BJ (cell line): ENCODE data around the gene TTC36. TPM values are rescaled to one million over a fixed set of nuclear protein-coding genes. Genes with fewer than 3 reads are reported as not detected.
A peak's percentile ranks its signal among the peaks of the same experiment; 100 is the strongest.
"Not testable (repeated sequence)": the region's sequence is repeated elsewhere in the genome, so short reads cannot be mapped to it uniquely, and the experiment has no call there.

Source experiments
- CTCF ChIA-PET: fragments of 350-600 bp; formaldehyde crosslinking; extraction: SDS; loops from one replicate; lab custom pipeline; 2021; ENCODE audit warnings: antibody characterized with exemption, inconsistent platforms; lab: Yijun Ruan, JAX
- POLR2A ChIA-PET: fragments of 300-600 bp; sonication (Branson Sonifier 250); formaldehyde crosslinking; extraction: SDS; loops from one replicate; lab custom pipeline; 2021; ENCODE audit warnings: antibody characterized with exemption; lab: Charles Lee
- DNase-seq: peaks from one replicate; pipeline ENCODE4 v3.0.0-alpha.2; 2011; ENCODE audit warnings: low read depth
- H3K27me3 ChIP-seq: 2 replicates; pipeline ENCODE4 v1.6.0; 2011; ENCODE audit warnings: low read length; ENCODE audit not compliant: control insufficient read depth, insufficient read depth
- H3K36me3 ChIP-seq: 2 replicates; pipeline ENCODE4 v1.5.1; 2011; ENCODE audit warnings: low read length; ENCODE audit not compliant: control insufficient read depth, insufficient read depth
- H3K4me3 ChIP-seq: 2 replicates; pipeline ENCODE4 v1.5.1; 2011; ENCODE audit warnings: low read depth, mild to moderate bottlenecking, control low read depth, low read length
- polyA plus RNA-seq: library from polyadenylated mRNA; depleted of rRNA; stranded (reverse); fragments of >200 nt; gene quantifications from 2 replicates; pipeline ENCODE4 v1.2.3, GENCODE V29; 2011; rRNA removed
- TF ChIP-seq, protein P1 (sequence below): IDR thresholded peaks from 2 replicates; pipeline ENCODE4 v1.5.1; 2011; ENCODE audit warnings: low read depth, mild to moderate bottlenecking, control low read depth, inconsistent platforms, low read length, moderate library complexity; ENCODE audit not compliant: insufficient read depth

The TTC36 gene
- polyA plus RNA-seq, 1 experiment = not detected

DNA sequence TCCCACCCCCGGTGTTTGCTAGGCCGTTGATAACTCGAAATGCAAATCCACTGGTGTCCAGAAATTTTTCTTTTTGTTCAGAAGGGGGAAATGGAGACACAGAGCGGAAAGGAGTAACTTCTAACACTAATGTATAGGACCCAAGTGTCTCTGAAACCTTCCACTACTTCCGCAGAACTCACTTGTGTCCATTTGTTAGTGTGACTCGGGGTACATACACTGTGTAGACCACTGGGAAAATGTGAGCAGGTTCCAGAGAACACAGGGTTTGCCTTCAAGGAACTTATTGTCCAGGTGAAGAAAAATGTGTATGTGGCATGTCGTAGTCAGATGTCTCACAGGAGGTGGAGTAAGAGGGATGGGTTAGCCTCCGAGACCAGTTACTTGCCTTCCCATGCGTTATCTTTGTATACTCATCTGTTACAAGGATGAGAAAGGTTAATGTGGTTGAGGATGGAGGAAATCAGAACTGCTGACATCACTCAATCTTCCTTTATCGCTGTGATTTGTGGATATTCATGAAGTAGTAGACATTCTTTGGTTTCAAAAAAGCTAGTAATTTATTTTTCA lies 45.8 kb downstream of the TTC36 start:
- no peak for DNase-seq
- POLR2A ChIA-PET = no interaction called here
- H3K36me3 ChIP-seq = no peaks in the 10 kb centered on the region
- TF ChIP-seq, protein P1, sequence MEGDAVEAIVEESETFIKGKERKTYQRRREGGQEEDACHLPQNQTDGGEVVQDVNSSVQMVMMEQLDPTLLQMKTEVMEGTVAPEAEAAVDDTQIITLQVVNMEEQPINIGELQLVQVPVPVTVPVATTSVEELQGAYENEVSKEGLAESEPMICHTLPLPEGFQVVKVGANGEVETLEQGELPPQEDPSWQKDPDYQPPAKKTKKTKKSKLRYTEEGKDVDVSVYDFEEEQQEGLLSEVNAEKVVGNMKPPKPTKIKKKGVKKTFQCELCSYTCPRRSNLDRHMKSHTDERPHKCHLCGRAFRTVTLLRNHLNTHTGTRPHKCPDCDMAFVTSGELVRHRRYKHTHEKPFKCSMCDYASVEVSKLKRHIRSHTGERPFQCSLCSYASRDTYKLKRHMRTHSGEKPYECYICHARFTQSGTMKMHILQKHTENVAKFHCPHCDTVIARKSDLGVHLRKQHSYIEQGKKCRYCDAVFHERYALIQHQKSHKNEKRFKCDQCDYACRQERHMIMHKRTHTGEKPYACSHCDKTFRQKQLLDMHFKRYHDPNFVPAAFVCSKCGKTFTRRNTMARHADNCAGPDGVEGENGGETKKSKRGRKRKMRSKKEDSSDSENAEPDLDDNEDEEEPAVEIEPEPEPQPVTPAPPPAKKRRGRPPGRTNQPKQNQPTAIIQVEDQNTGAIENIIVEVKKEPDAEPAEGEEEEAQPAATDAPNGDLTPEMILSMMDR = no peak
- no peaks in the 10 kb centered on the region for H3K27me3 ChIP-seq
- CTCF ChIA-PET = interaction anchor here (0.7 to 1.1 kb wide), 5 partner anchors 34 to 70 kb away, joined by 3 to 5 read pairs (median 3); partner anchors contain the start of gene PHLDB1
- H3K4me3 ChIP-seq = peak overlapping the region; percentile 99

DNA sequence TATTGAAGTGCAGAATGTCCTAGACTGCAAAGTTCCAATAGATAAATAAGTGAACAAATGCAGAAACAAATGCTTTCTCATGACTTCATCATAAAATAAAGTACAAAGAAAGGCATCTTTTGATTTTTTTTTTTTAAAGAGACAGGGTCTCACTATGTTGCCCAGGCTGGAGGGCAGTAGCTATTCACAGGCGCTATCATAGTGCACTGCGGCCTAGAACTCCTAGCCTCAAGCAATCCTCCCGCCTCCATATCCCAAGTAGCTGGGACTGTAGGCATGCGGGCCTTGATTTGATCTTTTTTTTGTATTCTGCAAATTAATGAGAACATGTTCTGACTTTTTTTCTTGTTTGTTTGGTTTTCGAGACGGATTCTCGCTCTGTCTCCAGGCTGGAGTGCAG lies 47.4 kb downstream of the TTC36 start:
- peak overlapping the region; percentile 99 for H3K4me3 ChIP-seq
- ChIA-PET POLR2A (interaction anchor here (0.5 kb wide), 1 partner anchor 435 kb away, joined by 3 read pairs; no protein-coding TSS in a partner anchor), CTCF (interaction anchor here (0.6 to 1.5 kb wide), 2 partner anchors 20 to 52 kb away, joined by 3 to 4 read pairs; no protein-coding TSS in a partner anchor)
- no peaks in the 10 kb centered on the region for H3K36me3 ChIP-seq
- H3K27me3 ChIP-seq = no peaks in the 10 kb centered on the region
- no peak for DNase-seq
- TF ChIP-seq, protein P1 = no peak

DNA sequence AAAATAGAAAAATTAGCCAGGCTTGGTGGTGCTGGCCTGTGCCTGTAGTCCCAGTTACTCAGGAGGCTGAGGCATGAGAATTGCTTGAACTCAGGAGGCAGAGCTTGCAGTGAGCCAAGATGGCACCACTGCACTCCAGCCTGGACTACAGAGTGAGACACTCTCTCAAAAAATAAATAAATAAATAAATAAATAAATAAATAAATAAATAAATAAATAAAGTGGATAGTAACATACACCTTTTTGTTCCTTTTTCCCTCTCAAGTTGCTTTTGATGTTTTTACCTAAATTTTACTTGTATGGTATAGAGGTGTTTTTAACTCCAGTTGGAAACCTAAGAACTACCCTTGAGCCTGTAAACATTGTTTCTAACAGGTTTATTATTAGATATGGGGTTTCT lies 50.7 kb downstream of the TTC36 start:
- CTCF ChIA-PET = interaction anchor here (1.2 kb wide), 1 partner anchor 29 kb away, joined by 4 read pairs; the partner anchor contains the start of gene PHLDB1

More for the DNA sequence above, 50.7 kb downstream of the TTC36 start:
- H3K4me3 ChIP-seq, POLR2A ChIA-PET, DNase-seq, H3K27me3 ChIP-seq, H3K36me3 ChIP-seq: not testable (repeated sequence)

Other genes with a start within 250 kb of the TTC36 start
- gene CD3E, start 222.7 kb upstream of the TTC36 start, polyA plus RNA-seq = not detected in 2 replicates
- not detected in 2 replicates for gene CD3D, start 184.8 kb upstream of the TTC36 start, polyA plus RNA-seq
- gene CD3G, start 183.1 kb upstream of the TTC36 start, polyA plus RNA-seq = not detected in 2 replicates
- 15.9 and 24.7 TPM in 2 replicates for gene UBE4A, start 167.9 kb upstream of the TTC36 start, polyA plus RNA-seq
- gene ATP5MG, start 125.9 kb upstream of the TTC36 start, polyA plus RNA-seq = 170 and 266 TPM in 2 replicates
- gene KMT2A, start 91.0 kb upstream of the TTC36 start, polyA plus RNA-seq = 19.8 and 21.9 TPM in 2 replicates
- gene TMEM25, start 3.7 kb downstream of the TTC36 start, polyA plus RNA-seq = 16.1 and 30.2 TPM in 2 replicates
- 34.8 and 41.4 TPM in 2 replicates for gene IFT46, start 38.5 kb downstream of the TTC36 start, polyA plus RNA-seq
- gene ARCN1, start 44.9 kb downstream of the TTC36 start, polyA plus RNA-seq = 206 and 286 TPM in 2 replicates
- 51.1 and 74.7 TPM in 2 replicates for gene PHLDB1, start 80.1 kb downstream of the TTC36 start, polyA plus RNA-seq
- not detected in 2 replicates for gene TREH, start 152.2 kb downstream of the TTC36 start, polyA plus RNA-seq